Gastrocnemius medialis (tissue), 4 donors: ENCODE measurements around the gene TMEM267. TPM values are rescaled to one million over a fixed set of nuclear protein-coding genes. Genes with fewer than 3 reads are reported as not detected.
"Not testable (repeated sequence)": the region's sequence is repeated elsewhere in the genome, so short reads cannot be mapped to it uniquely, and the experiment has no call there.

Source experiments
- ATAC-seq, 2 donors: fragments of 150-250 bp; one replicate each; pipeline ENCODE4 v1.9.1; 2016
- DNase-seq, 2 donors: peaks; one replicate each; pipeline ENCODE4 v3.0.0-alpha.2; 2019
- H3K27ac ChIP-seq, 4 donors: fragments of 200-600 bp; sonication (generic); 1 replicate in 1 of 4; 2 replicates in 3 of 4; pipeline ENCODE4 v1.5.1; 2016 to 2018; ENCODE audit warnings: mild to moderate bottlenecking in 2 of 4, moderate library complexity in 1 of 4
- H3K27me3 ChIP-seq, 3 donors: fragments of 200-600 bp; sonication (generic) in 2 of 3; 1 replicate in 1 of 3; 2 replicates in 2 of 3; pipeline versions ENCODE4 v1.5.1 to v1.6.0; 2016 to 2019; ENCODE audit warnings: mild to moderate bottlenecking in 1 of 3, moderate library complexity in 1 of 3
- H3K36me3 ChIP-seq, 2 donors: fragments of 200-600 bp; sonication (generic) in 1 of 2; one replicate each; pipeline ENCODE4 v1.5.1; 2017 to 2018
- H3K4me1 ChIP-seq, 2 donors: fragments of 200-600 bp; sonication (generic) in 1 of 2; one replicate each; pipeline ENCODE4 v1.5.1; 2016 to 2017; ENCODE audit warnings: mild to moderate bottlenecking in 2 of 2
- H3K4me3 ChIP-seq, 4 donors: fragments of 200-600 bp; sonication (generic) in 3 of 4; 1 replicate in 1 of 4; 2 replicates in 3 of 4; pipeline ENCODE4 v1.5.1; 2016 to 2019; ENCODE audit warnings: mild to moderate bottlenecking in 2 of 4
- H3K9me3 ChIP-seq, 3 donors: fragments of 200-600 bp; sonication (generic) in 2 of 3; 1 replicate in 1 of 3; 2 replicates in 2 of 3; pipeline ENCODE4 v1.5.1; 2016 to 2019
- CTCF ChIP-seq, 5 experiments: fragments of 450-650 bp in 3 of 5; fragments of 200-600 bp in 2 of 5; sonication (generic) in 2 of 5; IDR thresholded peaks in 4 of 5; conservative IDR thresholded peaks in 1 of 5; 1 replicate in 4 of 5; 2 replicates in 1 of 5; pipeline ENCODE4 v1.5.1; 2016 to 2019; ENCODE audit warnings: antibody characterized with exemption in 5 of 5, mild to moderate bottlenecking in 3 of 5, moderate library complexity in 3 of 5
- POLR2A ChIP-seq, 2 donors: fragments of 450-650 bp; IDR thresholded peaks; one replicate each; pipeline ENCODE4 v1.6.1; 2017; ENCODE audit warnings: antibody characterized with exemption in 2 of 2, mild to moderate bottlenecking in 2 of 2, moderate library complexity in 2 of 2
- in situ Hi-C, 4 donors: fragments of 200-750 bp; cut with MboI; loops; one replicate each; pipeline versions ENCODE4 v1.15.0 to v1.8.0; 2017; ENCODE audit warnings: low sequenced_read_pairs in 4 of 4
- intact Hi-C: fragments of 100-400 bp; cut with DNase I; formaldehyde crosslinking; loops from one replicate; pipeline ENCODE4 v1.15.1; 2023; ENCODE audit warnings: low total_unique reads
- total RNA-seq, 4 donors: library from RNA; depleted of rRNA; stranded (reverse); fragments of >200 nt; gene quantifications; one replicate each; pipeline versions ENCODE4 v1.1.0 to v1.2.3, GENCODE V29; 2016

The TMEM267 gene
- total RNA-seq, 4 donors from 2014 or later, result 3.8 to 7.3 (median 4.7) TPM

- Histone ChIP-seq H3K4me1 (no peaks in the 10 kb centered on the region), H3K4me3 (no peak overlapping the region), H3K27ac (no peak overlapping the region), H3K9me3 (no peaks in the 10 kb centered on the region), H3K36me3 (no peaks in the 10 kb centered on the region), H3K27me3 (no peaks in the 10 kb centered on the region)
- no peak for DNase-seq
- in situ Hi-C loops (no loop called here), intact Hi-C loops (no loop called here)
- TF ChIP-seq CTCF (IDR thresholded peaks at IDR 0.05 in 4 of 5, conservative IDR thresholded peaks at IDR 0.05 in 1 of 5), result no peak
- no peak for TF ChIP-seq POLR2A (IDR thresholded peaks at IDR 0.05)
- ATAC-seq, result no peak
Measured at GRCh38 chr5:43427306-43427705, 56.4 kb downstream of the TMEM267 start.

GRCh38 chr5:43425983-43426382 is 57.7 kb downstream of the TMEM267 start:
- Histone ChIP-seq H3K9me3 (no peaks in the 10 kb centered on the region), H3K27ac (no peak overlapping the region), H3K36me3 (no peaks in the 10 kb centered on the region), H3K27me3 (no peaks in the 10 kb centered on the region), H3K4me3 (no peak overlapping the region), H3K4me1 (no peaks in the 10 kb centered on the region)
- TF ChIP-seq POLR2A (IDR thresholded peaks at IDR 0.05) (no peak), CTCF (IDR thresholded peaks at IDR 0.05 in 4 of 5, conservative IDR thresholded peaks at IDR 0.05 in 1 of 5) (no peak)
- no peak for ATAC-seq
- no peak for DNase-seq
- intact Hi-C loops, result no loop called here
- in situ Hi-C loops, result no loop called here

- in situ Hi-C loops, H3K9me3 ChIP-seq, H3K27ac ChIP-seq, H3K4me3 ChIP-seq, H3K4me1 ChIP-seq, ATAC-seq, H3K36me3 ChIP-seq, H3K27me3 ChIP-seq, DNase-seq, intact Hi-C loops: not testable (repeated sequence)
Measured at GRCh38 chr5:43423086-43423485, 60.6 kb downstream of the TMEM267 start.

GRCh38 chr5:43422143-43422542 is 61.5 kb downstream of the TMEM267 start:
- TF ChIP-seq CTCF (IDR thresholded peaks at IDR 0.05 in 4 of 5, conservative IDR thresholded peaks at IDR 0.05 in 1 of 5), result no peak
- TF ChIP-seq POLR2A (IDR thresholded peaks at IDR 0.05), result no peak
- H3K9me3 ChIP-seq, result no peaks in the 10 kb centered on the region
- H3K27ac ChIP-seq, result no peak overlapping the region
- H3K27me3 ChIP-seq, result no peaks in the 10 kb centered on the region
- H3K4me1 ChIP-seq, result no peaks in the 10 kb centered on the region
- no peak overlapping the region for H3K4me3 ChIP-seq
- in situ Hi-C loops (no loop called here), intact Hi-C loops (no loop called here)
- DNase-seq (no peak), ATAC-seq (no peak)
- H3K36me3 ChIP-seq, result no peaks in the 10 kb centered on the region

DNA sequence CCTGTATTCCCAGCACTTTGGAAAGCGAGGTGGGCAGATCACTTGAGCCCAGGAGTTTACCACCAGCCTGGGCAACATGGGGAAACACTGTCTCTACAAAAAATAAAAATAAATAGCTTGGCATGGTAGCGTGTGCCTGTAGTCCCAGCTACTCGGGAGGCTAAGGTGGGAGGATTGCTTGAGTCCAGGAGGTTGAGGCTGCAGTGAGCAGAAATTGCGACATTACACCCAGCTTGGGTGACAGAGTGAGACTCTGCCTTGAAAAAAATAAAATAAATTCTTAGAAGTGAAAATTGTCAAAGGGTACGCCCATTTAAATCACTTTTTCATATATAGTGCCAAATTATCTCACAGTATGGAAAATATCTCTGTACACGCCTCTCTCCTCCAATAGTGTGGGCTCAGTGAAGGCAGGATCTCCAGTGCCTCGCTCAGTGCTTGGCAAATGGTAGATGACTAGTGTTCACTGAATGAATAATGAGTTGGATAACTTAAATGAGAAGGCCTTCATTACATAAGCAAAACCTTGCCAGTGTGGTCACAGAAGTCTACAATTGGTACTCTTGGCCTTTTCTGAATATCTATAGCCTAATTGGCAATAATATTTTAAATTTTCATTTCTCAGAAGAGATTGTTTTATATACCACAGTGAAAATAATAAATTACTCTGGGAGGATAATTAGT is 62.1 kb downstream of the TMEM267 start:
- no peaks in the 10 kb centered on the region for H3K36me3 ChIP-seq
- H3K9me3 ChIP-seq, result no peaks in the 10 kb centered on the region
- no peaks in the 10 kb centered on the region for H3K4me1 ChIP-seq
- no peak for ATAC-seq
- H3K27ac ChIP-seq, result no peak overlapping the region
- intact Hi-C loops (no loop called here), in situ Hi-C loops (no loop called here)
- H3K27me3 ChIP-seq, result no peaks in the 10 kb centered on the region
- DNase-seq, result no peak
- no peak for TF ChIP-seq CTCF (IDR thresholded peaks at IDR 0.05 in 4 of 5, conservative IDR thresholded peaks at IDR 0.05 in 1 of 5)
- TF ChIP-seq POLR2A (IDR thresholded peaks at IDR 0.05), result no peak
- H3K4me3 ChIP-seq, result no peak overlapping the region
